OCI-LY1 (cell line): ENCODE measurements around the gene SLC28A2.
A peak's percentile ranks its signal among the peaks of the same experiment; 100 is the strongest.

Experiments
- H2AFZ ChIP-seq: fragments of 200-600 bp; sonication (generic), shearing (Covaris generic); 2 replicates; pipeline ENCODE4 v1.6.0; 2014; ENCODE audit warnings: antibody characterized with exemption, mild to moderate bottlenecking, low read length
- H3F3A ChIP-seq: fragments of 200-600 bp; sonication (generic), shearing (Covaris generic); 2 replicates; pipeline ENCODE4 v1.6.0; 2014; ENCODE audit warnings: mild to moderate bottlenecking, antibody characterized with exemption, low read length, moderate library complexity; ENCODE audit not compliant: insufficient read depth
- H3K27ac ChIP-seq: fragments of 200-600 bp; sonication (generic); 2 replicates; pipeline ENCODE4 v1.5.1; 2014; ENCODE audit warnings: low read length, mixed run types, mild to moderate bottlenecking, low read depth; ENCODE audit not compliant: poor library complexity, severe bottlenecking
- H3K27me3 ChIP-seq: fragments of 200-600 bp; sonication (generic); 2 replicates; pipeline ENCODE4 v1.6.0; 2014; ENCODE audit warnings: antibody characterized with exemption, mild to moderate bottlenecking, low read length, moderate library complexity; ENCODE audit not compliant: insufficient read depth
- H3K36me3 ChIP-seq: fragments of 200-600 bp; sonication (generic); 2 replicates; pipeline ENCODE4 v1.6.1; 2014; ENCODE audit warnings: mild to moderate bottlenecking, antibody characterized with exemption, low read length, moderate library complexity, mixed read lengths; ENCODE audit not compliant: insufficient read depth
- H3K4me1 ChIP-seq: fragments of 200-600 bp; sonication (generic); 2 replicates; pipeline ENCODE4 v1.5.1; 2014; ENCODE audit warnings: mild to moderate bottlenecking, low read length, moderate library complexity; ENCODE audit not compliant: insufficient read depth, severe bottlenecking
- H3K4me2 ChIP-seq: fragments of 200-600 bp; sonication (generic), shearing (Covaris generic); 2 replicates; pipeline ENCODE4 v1.6.1; 2014; ENCODE audit warnings: low read length
- H3K4me3 ChIP-seq: fragments of 200-600 bp; sonication (generic); 2 replicates; pipeline ENCODE4 v1.5.1; 2014; ENCODE audit warnings: low read length, low read depth, mild to moderate bottlenecking, mixed read lengths; ENCODE audit not compliant: poor library complexity, severe bottlenecking
- H3K79me2 ChIP-seq: fragments of 200-600 bp; shearing (Covaris generic); 2 replicates; pipeline ENCODE4 v1.6.1; 2016; ENCODE audit warnings: mixed run types, low read length, mixed read lengths; ENCODE audit not compliant: insufficient read depth
- H3K9ac ChIP-seq: fragments of 200-600 bp; sonication (generic), shearing (Covaris generic); 2 replicates; pipeline ENCODE4 v1.6.1; 2014; ENCODE audit warnings: mild to moderate bottlenecking, low read length, mixed read lengths
- H3K9me2 ChIP-seq: fragments of 200-600 bp; sonication (generic), shearing (Covaris generic); 2 replicates; pipeline ENCODE4 v1.6.1; 2014; ENCODE audit warnings: low read depth, mild to moderate bottlenecking, low read length, mixed read lengths
- H3K9me3 ChIP-seq: fragments of 200-600 bp; shearing (Covaris generic); 2 replicates; pipeline ENCODE4 v1.6.1; 2014; ENCODE audit warnings: low read length, mixed read lengths
- H4K20me1 ChIP-seq: fragments of 200-600 bp; sonication (generic), shearing (Covaris generic); 2 replicates; pipeline ENCODE4 v1.6.0; 2016; ENCODE audit warnings: mild to moderate bottlenecking, low read length; ENCODE audit not compliant: insufficient read depth
- EZH2 ChIP-seq: fragments of 200-600 bp; sonication (generic), shearing (Covaris generic); IDR thresholded peaks from 2 replicates; pipeline ENCODE4 v1.8.0; 2017; ENCODE audit warnings: borderline replicate concordance, mixed run types, mild to moderate bottlenecking, antibody characterized with exemption, low read length, moderate library complexity, mixed read lengths
- TF ChIP-seq, protein P1 (sequence below): fragments of 200-600 bp; sonication (generic), shearing (Covaris generic); IDR thresholded peaks from 2 replicates; pipeline ENCODE4 v1.5.1; 2017; ENCODE audit warnings: mild to moderate bottlenecking, antibody characterized with exemption, low read length, moderate library complexity, mixed read lengths

Gene SLC28A2, protein sequence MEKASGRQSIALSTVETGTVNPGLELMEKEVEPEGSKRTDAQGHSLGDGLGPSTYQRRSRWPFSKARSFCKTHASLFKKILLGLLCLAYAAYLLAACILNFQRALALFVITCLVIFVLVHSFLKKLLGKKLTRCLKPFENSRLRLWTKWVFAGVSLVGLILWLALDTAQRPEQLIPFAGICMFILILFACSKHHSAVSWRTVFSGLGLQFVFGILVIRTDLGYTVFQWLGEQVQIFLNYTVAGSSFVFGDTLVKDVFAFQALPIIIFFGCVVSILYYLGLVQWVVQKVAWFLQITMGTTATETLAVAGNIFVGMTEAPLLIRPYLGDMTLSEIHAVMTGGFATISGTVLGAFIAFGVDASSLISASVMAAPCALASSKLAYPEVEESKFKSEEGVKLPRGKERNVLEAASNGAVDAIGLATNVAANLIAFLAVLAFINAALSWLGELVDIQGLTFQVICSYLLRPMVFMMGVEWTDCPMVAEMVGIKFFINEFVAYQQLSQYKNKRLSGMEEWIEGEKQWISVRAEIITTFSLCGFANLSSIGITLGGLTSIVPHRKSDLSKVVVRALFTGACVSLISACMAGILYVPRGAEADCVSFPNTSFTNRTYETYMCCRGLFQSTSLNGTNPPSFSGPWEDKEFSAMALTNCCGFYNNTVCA

DNA sequence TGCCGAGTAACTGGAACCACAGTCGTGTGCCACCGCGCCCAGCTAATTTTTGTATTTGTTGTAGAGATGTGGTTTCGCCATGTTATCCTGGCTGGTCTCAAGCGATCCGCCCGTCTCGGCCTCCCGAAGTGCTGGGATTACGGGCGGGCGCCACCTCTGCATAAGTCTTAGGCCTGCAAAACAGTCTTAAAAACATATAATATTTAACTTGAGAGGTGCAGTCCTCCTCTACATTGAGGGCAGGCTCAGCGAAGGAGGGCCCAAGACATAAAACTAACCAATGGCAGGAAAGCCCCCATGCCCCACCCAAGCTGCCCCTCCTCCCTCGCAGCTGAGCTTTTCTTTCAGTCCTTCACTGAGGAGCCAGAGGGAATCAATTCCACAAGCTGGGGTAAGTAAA, at the start of gene SLC28A2:
Gene SLC28A2 (plus strand): TSS at position 347 of the 400 bp plus-strand sequence. CDS start 982 bp downstream, outside the sequence.
- H3K4me3 ChIP-seq = no peak within 1 kb of the TSS
- no peak within 1 kb of the TSS for H3K9ac ChIP-seq
- no peak within 1 kb of the TSS for H3K4me2 ChIP-seq
- no peak for TF ChIP-seq EZH2
- TF ChIP-seq, protein P1, sequence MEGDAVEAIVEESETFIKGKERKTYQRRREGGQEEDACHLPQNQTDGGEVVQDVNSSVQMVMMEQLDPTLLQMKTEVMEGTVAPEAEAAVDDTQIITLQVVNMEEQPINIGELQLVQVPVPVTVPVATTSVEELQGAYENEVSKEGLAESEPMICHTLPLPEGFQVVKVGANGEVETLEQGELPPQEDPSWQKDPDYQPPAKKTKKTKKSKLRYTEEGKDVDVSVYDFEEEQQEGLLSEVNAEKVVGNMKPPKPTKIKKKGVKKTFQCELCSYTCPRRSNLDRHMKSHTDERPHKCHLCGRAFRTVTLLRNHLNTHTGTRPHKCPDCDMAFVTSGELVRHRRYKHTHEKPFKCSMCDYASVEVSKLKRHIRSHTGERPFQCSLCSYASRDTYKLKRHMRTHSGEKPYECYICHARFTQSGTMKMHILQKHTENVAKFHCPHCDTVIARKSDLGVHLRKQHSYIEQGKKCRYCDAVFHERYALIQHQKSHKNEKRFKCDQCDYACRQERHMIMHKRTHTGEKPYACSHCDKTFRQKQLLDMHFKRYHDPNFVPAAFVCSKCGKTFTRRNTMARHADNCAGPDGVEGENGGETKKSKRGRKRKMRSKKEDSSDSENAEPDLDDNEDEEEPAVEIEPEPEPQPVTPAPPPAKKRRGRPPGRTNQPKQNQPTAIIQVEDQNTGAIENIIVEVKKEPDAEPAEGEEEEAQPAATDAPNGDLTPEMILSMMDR = no peak
- H2AFZ ChIP-seq = no peak within 1 kb of the TSS
- no peaks in the 10 kb centered on the region for H3K9me2 ChIP-seq
- no peaks in the 10 kb centered on the region for H3F3A ChIP-seq
- H3K36me3 ChIP-seq = no peaks in the 10 kb centered on the region
- no peaks in the 10 kb centered on the region for H3K79me2 ChIP-seq
- H3K27me3 ChIP-seq = no peaks in the 10 kb centered on the region
- H4K20me1 ChIP-seq = no peaks in the 10 kb centered on the region
- no peak within 1 kb of the TSS for H3K27ac ChIP-seq
- H3K4me1 ChIP-seq = no peaks in the 10 kb centered on the region
- H3K9me3 ChIP-seq = no peaks in the 10 kb centered on the region

DNA sequence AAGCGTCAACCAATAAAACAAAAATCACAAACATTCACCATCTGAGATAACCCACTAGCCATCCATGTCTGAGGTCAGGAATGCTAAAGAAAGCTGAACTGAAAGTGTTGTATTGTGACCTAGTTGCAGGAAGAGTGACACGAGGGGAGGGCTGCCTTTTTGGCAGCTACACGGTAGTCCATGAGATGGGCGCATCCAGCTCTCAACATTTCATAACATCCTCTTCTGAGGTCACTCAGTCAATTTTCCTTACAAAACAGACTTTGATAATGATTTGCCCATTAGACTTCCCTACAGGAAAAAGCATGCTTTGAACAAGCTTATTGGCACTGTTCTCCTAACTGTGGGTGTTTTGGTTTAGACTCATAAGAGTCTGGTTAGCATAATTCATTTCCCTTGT, 48.9 kb upstream of the SLC28A2 start:
- no peak overlapping the region for H2AFZ ChIP-seq
- no peak overlapping the region for H3K4me2 ChIP-seq
- H3K79me2 ChIP-seq = no peaks in the 10 kb centered on the region
- H3F3A ChIP-seq = no peaks in the 10 kb centered on the region
- TF ChIP-seq, protein P1 = no peak
- no peak for TF ChIP-seq EZH2
- H3K4me1 ChIP-seq = peaks cover 14% of the 10 kb centered on the region
- no peak overlapping the region for H3K27ac ChIP-seq
- H3K9me3 ChIP-seq = no peaks in the 10 kb centered on the region
- no peaks in the 10 kb centered on the region for H3K36me3 ChIP-seq
- H3K4me3 ChIP-seq = no peak overlapping the region
- no peaks in the 10 kb centered on the region for H3K27me3 ChIP-seq
- H3K9ac ChIP-seq = no peak overlapping the region
- H3K9me2 ChIP-seq = no peaks in the 10 kb centered on the region
- H4K20me1 ChIP-seq = no peaks in the 10 kb centered on the region

DNA sequence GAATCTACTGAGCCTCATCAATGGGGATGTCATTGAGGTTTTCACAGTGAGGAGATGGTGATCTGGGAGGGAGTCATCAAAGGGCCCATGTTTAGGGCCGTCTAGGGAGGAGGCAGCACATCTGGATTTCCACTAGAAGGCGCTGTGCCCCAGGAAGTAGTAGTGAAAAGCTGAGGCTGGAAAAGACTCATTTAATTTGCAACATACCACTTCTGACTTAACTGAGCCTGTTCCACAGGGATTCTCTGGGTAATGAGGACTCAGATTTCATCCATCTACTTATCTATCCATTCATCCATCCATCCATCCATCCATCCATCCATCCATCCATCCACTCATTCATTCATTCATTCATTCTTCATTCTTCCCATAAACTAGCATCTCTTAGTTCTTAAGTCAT, 46.8 kb upstream of the SLC28A2 start:
- H3K27ac ChIP-seq = no peak overlapping the region
- no peaks in the 10 kb centered on the region for H3K27me3 ChIP-seq
- H3K9me2 ChIP-seq = no peaks in the 10 kb centered on the region
- no peaks in the 10 kb centered on the region for H3K9me3 ChIP-seq
- no peaks in the 10 kb centered on the region for H3F3A ChIP-seq
- H2AFZ ChIP-seq = no peak overlapping the region
- no peak for TF ChIP-seq EZH2
- TF ChIP-seq, protein P1 = peak; percentile 89
- H3K4me3 ChIP-seq = no peak overlapping the region
- no peaks in the 10 kb centered on the region for H3K79me2 ChIP-seq
- no peaks in the 10 kb centered on the region for H4K20me1 ChIP-seq
- no peaks in the 10 kb centered on the region for H3K36me3 ChIP-seq
- H3K9ac ChIP-seq = no peak overlapping the region
- no peak overlapping the region for H3K4me2 ChIP-seq
- peaks cover 7% of the 10 kb centered on the region for H3K4me1 ChIP-seq
